CD4-positive, alpha-beta T cell (primary cell): Measurements from ENCODE around the gene MEI4. TPM values are rescaled to one million over a fixed set of nuclear protein-coding genes. Genes with fewer than 3 reads are reported as not detected.

Source experiments
- ATAC-seq: fragments of 200-7000 bp; cut with Tn5 transposase; one replicate; pipeline ENCODE4 v1.10.0; 2022; ENCODE audit warnings: mild to moderate bottlenecking; ENCODE audit not compliant: poor library complexity
- CTCF ChIA-PET: fragments of 350-600 bp; sonication (Branson Sonifier 250); formaldehyde crosslinking; loops from one replicate; lab custom pipeline; 2021; ENCODE audit warnings: antibody characterized with exemption, inconsistent platforms; lab: Charles Lee
- POLR2A ChIA-PET: fragments of 350-600 bp; sonication (Branson Sonifier 250); formaldehyde crosslinking; loops from one replicate; lab custom pipeline; 2021; ENCODE audit warnings: antibody characterized with exemption, inconsistent platforms; lab: Charles Lee
- DNase-seq, 14 experiments: peaks; one replicate each; pipeline ENCODE4 v3.0.0-alpha.2; 2013 to 2020; ENCODE audit warnings: mixed read lengths in 2 of 14
- H3K27ac ChIP-seq, 2 donors: one replicate each; pipeline versions ENCODE4 v1.5.1 to v1.7.0; 2013; ENCODE audit warnings: low read length in 2 of 2, low read depth in 1 of 2, mild to moderate bottlenecking in 1 of 2
- H3K27me3 ChIP-seq, 2 experiments: 1 replicate in 1 of 2; 2 replicates in 1 of 2; pipeline versions ENCODE4 v1.6.1 to v1.7.0; 2013; ENCODE audit warnings: low read length in 2 of 2, control low read depth in 1 of 2, mild to moderate bottlenecking in 1 of 2, moderate library complexity in 1 of 2; ENCODE audit not compliant: insufficient read depth in 2 of 2, control insufficient read depth in 1 of 2
- H3K36me3 ChIP-seq: one replicate; pipeline ENCODE4 v1.6.1; 2013; ENCODE audit warnings: low read length, control low read depth; ENCODE audit not compliant: insufficient read depth
- H3K4me1 ChIP-seq: one replicate; pipeline ENCODE4 v1.6.1; 2013; ENCODE audit warnings: low read length, control low read depth; ENCODE audit not compliant: insufficient read depth
- H3K4me3 ChIP-seq: one replicate; pipeline ENCODE4 v1.5.1; 2013; ENCODE audit warnings: mild to moderate bottlenecking, low read length, moderate library complexity
- H3K9me3 ChIP-seq, 2 experiments: 1 replicate in 1 of 2; 2 replicates in 1 of 2; pipeline versions ENCODE4 v1.6.1 to v1.7.0; 2013; ENCODE audit warnings: low read length in 2 of 2, mild to moderate bottlenecking in 2 of 2, control low read depth in 1 of 2, moderate library complexity in 1 of 2; ENCODE audit not compliant: control insufficient read depth in 1 of 2, insufficient read depth in 1 of 2
- H3K27ac Mint-ChIP-seq: one replicate; pipeline ENCODE4 v1.8.0; 2020; ENCODE audit warnings: mixed read lengths
- H3K27me3 Mint-ChIP-seq: one replicate; pipeline ENCODE4 v1.8.0; 2021; ENCODE audit warnings: mixed read lengths
- H3K36me3 Mint-ChIP-seq: one replicate; pipeline ENCODE4 v1.8.0; 2021; ENCODE audit warnings: low read depth, mixed read lengths
- H3K4me1 Mint-ChIP-seq: one replicate; pipeline ENCODE4 v1.8.0; 2021; ENCODE audit warnings: low read depth, mixed read lengths
- H3K4me3 Mint-ChIP-seq: one replicate; pipeline ENCODE4 v1.8.0; 2020; ENCODE audit warnings: mild to moderate bottlenecking, mixed read lengths
- H3K9me3 Mint-ChIP-seq: one replicate; pipeline ENCODE4 v1.8.0; 2020; ENCODE audit warnings: mixed read lengths
- intact Hi-C, 2 experiments: fragments of 100-400 bp; cut with DNase I in 1 of 2; cut with micrococcal nuclease in 1 of 2; formaldehyde crosslinking; loops; one replicate each; pipeline versions ENCODE4 v1.15.1 to v1.9.0; 2023 to 2025; cut with DNase I, micrococcal nuclease
- total RNA-seq, 174 experiments: library from RNA in 2 of 174; stranded (reverse) in 2 of 174; gene quantifications; one replicate each; pipeline ENCODE4 v1.2.3 and lab custom pipeline; 2021 to 2026
- TF ChIP-seq, protein P1 (sequence below): fragments of 200-600 bp; IDR thresholded peaks from one replicate; pipeline ENCODE4 v1.8.0; 2022; ENCODE audit warnings: antibody characterized with exemption, mild to moderate bottlenecking

Gene MEI4
- total RNA-seq, 2 experiments from 2014 or later: not detected

DNA sequence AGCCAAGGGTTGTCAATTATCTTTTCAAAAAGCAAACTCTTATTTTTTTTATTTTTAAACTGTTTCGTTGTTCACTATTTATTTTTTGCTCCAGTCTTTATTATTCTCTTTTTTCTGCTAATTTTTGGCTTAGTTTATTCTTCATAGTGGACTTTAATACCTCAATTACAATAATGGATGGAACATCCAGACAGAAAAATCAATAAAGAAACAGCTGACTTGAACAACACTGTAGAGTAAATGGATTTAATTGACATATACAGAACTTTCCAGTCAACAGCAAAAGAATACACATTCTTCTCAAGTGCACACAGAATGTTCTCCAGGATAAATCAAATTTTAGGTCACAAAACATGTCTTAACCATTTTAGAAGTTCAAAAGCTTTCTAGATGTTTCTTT lies 111.5 kb downstream of the MEI4 start:
- no peaks in the 10 kb centered on the region for H3K4me1 Mint-ChIP-seq
- H3K27me3 Mint-ChIP-seq: no peaks in the 10 kb centered on the region
- Histone ChIP-seq H3K27me3 (no peaks in the 10 kb centered on the region), H3K4me3 (no peak overlapping the region), H3K27ac (no peak overlapping the region), H3K36me3 (no peaks in the 10 kb centered on the region), H3K4me1 (no peaks in the 10 kb centered on the region), H3K9me3 (no peaks in the 10 kb centered on the region)
- H3K36me3 Mint-ChIP-seq: no peaks in the 10 kb centered on the region
- peaks cover 5% of the 10 kb centered on the region for H3K9me3 Mint-ChIP-seq
- no peak overlapping the region for H3K27ac Mint-ChIP-seq
- POLR2A ChIA-PET: no interaction called here
- TF ChIP-seq, protein P1, sequence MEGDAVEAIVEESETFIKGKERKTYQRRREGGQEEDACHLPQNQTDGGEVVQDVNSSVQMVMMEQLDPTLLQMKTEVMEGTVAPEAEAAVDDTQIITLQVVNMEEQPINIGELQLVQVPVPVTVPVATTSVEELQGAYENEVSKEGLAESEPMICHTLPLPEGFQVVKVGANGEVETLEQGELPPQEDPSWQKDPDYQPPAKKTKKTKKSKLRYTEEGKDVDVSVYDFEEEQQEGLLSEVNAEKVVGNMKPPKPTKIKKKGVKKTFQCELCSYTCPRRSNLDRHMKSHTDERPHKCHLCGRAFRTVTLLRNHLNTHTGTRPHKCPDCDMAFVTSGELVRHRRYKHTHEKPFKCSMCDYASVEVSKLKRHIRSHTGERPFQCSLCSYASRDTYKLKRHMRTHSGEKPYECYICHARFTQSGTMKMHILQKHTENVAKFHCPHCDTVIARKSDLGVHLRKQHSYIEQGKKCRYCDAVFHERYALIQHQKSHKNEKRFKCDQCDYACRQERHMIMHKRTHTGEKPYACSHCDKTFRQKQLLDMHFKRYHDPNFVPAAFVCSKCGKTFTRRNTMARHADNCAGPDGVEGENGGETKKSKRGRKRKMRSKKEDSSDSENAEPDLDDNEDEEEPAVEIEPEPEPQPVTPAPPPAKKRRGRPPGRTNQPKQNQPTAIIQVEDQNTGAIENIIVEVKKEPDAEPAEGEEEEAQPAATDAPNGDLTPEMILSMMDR: no peak
- H3K4me3 Mint-ChIP-seq: no peak overlapping the region
- ATAC-seq: no peak
- intact Hi-C loops: no loop called here
- no peak for DNase-seq
- CTCF ChIA-PET: no interaction called here

DNA sequence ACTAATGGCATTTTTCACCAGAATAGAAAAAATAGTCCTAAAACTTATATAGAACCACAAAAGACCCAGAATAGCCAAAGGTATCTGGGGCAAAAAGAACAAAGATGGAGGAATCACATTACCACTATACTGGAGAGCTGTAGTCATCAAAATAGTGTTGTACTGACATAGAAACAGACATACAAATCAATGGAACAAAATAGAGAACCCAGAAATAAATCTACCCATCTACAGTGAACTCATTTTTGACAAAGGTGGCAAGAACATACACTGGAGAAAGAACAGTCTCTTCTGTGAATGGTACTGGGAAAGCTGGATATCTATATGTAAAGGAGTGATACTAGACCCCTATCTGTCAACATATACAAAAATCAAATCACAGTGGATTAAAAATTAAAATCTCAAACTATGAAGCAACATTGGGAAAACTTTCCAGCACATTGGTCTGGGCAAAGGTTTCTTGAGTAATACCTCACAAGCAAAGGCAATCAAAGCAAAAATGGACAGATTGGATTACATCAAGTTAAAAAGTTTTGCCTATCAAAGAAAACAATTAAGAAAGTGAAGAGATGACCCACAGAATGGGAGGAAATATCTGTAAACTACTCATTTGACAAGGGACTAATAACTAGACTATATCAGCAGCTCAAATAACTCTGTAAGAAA lies 120.5 kb downstream of the MEI4 start:
- Mint-ChIP-seq H3K4me1 (no peaks in the 10 kb centered on the region), H3K4me3 (no peak overlapping the region), H3K27ac (no peak overlapping the region), H3K9me3 (peaks cover 12% of the 10 kb centered on the region), H3K36me3 (no peaks in the 10 kb centered on the region), H3K27me3 (no peaks in the 10 kb centered on the region)
- no peaks in the 10 kb centered on the region for H3K27me3 ChIP-seq
- no peak overlapping the region for H3K4me3 ChIP-seq
- no peak overlapping the region for H3K27ac ChIP-seq
- H3K9me3 ChIP-seq: no peaks in the 10 kb centered on the region
- DNase-seq (no peak), ATAC-seq (no peak)
- CTCF ChIA-PET: no interaction called here
- no peaks in the 10 kb centered on the region for H3K4me1 ChIP-seq
- intact Hi-C loops: no loop called here
- no peaks in the 10 kb centered on the region for H3K36me3 ChIP-seq
- POLR2A ChIA-PET: no interaction called here
- TF ChIP-seq, protein P1: no peak

- no peaks in the 10 kb centered on the region for H3K4me1 Mint-ChIP-seq
- intact Hi-C loops: no loop called here
- H3K27me3 Mint-ChIP-seq: no peaks in the 10 kb centered on the region
Observed at GRCh38 chr6:77774457-77774856, 121.6 kb downstream of the MEI4 start.

More at GRCh38 chr6:77774457-77774856, 121.6 kb downstream of the MEI4 start:
- H3K36me3 Mint-ChIP-seq: no peaks in the 10 kb centered on the region
- Histone ChIP-seq H3K27ac (no peak overlapping the region), H3K27me3 (no peaks in the 10 kb centered on the region), H3K9me3 (no peaks in the 10 kb centered on the region), H3K36me3 (no peaks in the 10 kb centered on the region), H3K4me3 (no peak overlapping the region), H3K4me1 (no peaks in the 10 kb centered on the region)
- H3K4me3 Mint-ChIP-seq: no peak overlapping the region
- H3K27ac Mint-ChIP-seq: no peak overlapping the region
- ATAC-seq (no peak), DNase-seq (no peak)
- ChIA-PET CTCF (no interaction called here), POLR2A (no interaction called here)
- TF ChIP-seq, protein P1: no peak
- H3K9me3 Mint-ChIP-seq: peaks cover 12% of the 10 kb centered on the region
